ENCODE results near the gene CD14.

The CD14 gene

GRCh38 chr5:140664359-140665119, 31.6 kb upstream of the CD14 start, which contains the start of gene WDR55 (continued):
- peak; percentile 89 for TF ChIP-seq KLF9 (tag by site-specific recombination; IDR thresholded peaks at IDR 0.05; ENCODE audit: low read depth)
- TF ChIP-seq ZNF302 (tag by site-specific recombination; IDR thresholded peaks at IDR 0.05; ENCODE audit: low read depth): no peak
- no peak; the same call in 1 of the 2 replicates for TF ChIP-seq ZNF324 (tag by site-specific recombination; IDR thresholded peaks at IDR 0.05)
- TF ChIP-seq ZNF704 (tag by site-specific recombination; IDR thresholded peaks at IDR 0.05): no peak
- no peak for TF ChIP-seq ZNF530 (tag by site-specific recombination; IDR thresholded peaks at IDR 0.05; ENCODE audit: low read depth)
- TF ChIP-seq PRDM6 (tag by site-specific recombination; IDR thresholded peaks at IDR 0.05): no peak
- no peak for TF ChIP-seq ZBTB7A (tag by site-specific recombination; IDR thresholded peaks at IDR 0.05; ENCODE audit: low read depth)
- TF ChIP-seq ZNF24 (tag by site-specific recombination; IDR thresholded peaks at IDR 0.05): peak; percentile 77
- TF ChIP-seq ZNF433 (tag by site-specific recombination; IDR thresholded peaks at IDR 0.05; ENCODE audit: low read depth): no peak
- 0 out of 2 replicates have a peak, but pooled peaks have one; percentile 9 for TF ChIP-seq ZBTB44 (tag by site-specific recombination; IDR thresholded peaks at IDR 0.05)
- TF ChIP-seq TRIM28 (IDR thresholded peaks at IDR 0.05; ENCODE audit: borderline replicate concordance, low read length): peak; percentile 83
- TF ChIP-seq HOXC10 (CRISPR knock-in tag; IDR thresholded peaks at IDR 0.05): 0 out of 2 replicates have a peak, but pooled peaks have one; percentile 53
- TF ChIP-seq ZNF610 (tag by site-specific recombination; IDR thresholded peaks at IDR 0.05; ENCODE audit: borderline replicate concordance): peak; percentile 46
- no peak for TF ChIP-seq ZNF239 (tag by site-specific recombination; IDR thresholded peaks at IDR 0.05)
- TF ChIP-seq ZNF292 (tag by site-specific recombination; IDR thresholded peaks at IDR 0.05; ENCODE audit: borderline replicate concordance, low read depth): no peak
- 0 out of 2 replicates have a peak, but pooled peaks have one; percentile 17 for TF ChIP-seq REST (tag by site-specific recombination; IDR thresholded peaks at IDR 0.05)
- peak; percentile 95 for TF ChIP-seq ZNF501 (tag by site-specific recombination; IDR thresholded peaks at IDR 0.05)
- peak; percentile 47; the same call in 1 of the 2 replicates for TF ChIP-seq ZFP69B (tag by site-specific recombination; IDR thresholded peaks at IDR 0.05)
- peak; percentile 69; the same call in 1 of the 2 replicates for TF ChIP-seq ELK4 (IDR thresholded peaks at IDR 0.05; ENCODE audit: borderline replicate concordance, low read depth, low read length)
- 0 out of 2 replicates have a peak, but pooled peaks have one; percentile 11 for TF ChIP-seq GFI1B (tag by site-specific recombination; IDR thresholded peaks at IDR 0.05)
- TF ChIP-seq ZNF362 (tag by site-specific recombination; IDR thresholded peaks at IDR 0.05): no peak
- no peak for TF ChIP-seq ZNF350 (tag by site-specific recombination; IDR thresholded peaks at IDR 0.05)
- TF ChIP-seq SP3 (tag by site-specific recombination; IDR thresholded peaks at IDR 0.05): peak; percentile 91
- TF ChIP-seq SP2 (tag by site-specific recombination; IDR thresholded peaks at IDR 0.05): peak; percentile 97
- no peak for TF ChIP-seq ZNF114 (tag by site-specific recombination; IDR thresholded peaks at IDR 0.05)
- TF ChIP-seq ZSCAN18 (tag by site-specific recombination; IDR thresholded peaks at IDR 0.05): no peak
- no peak; the same call in 1 of the 2 replicates for TF ChIP-seq ZBTB1 (tag by site-specific recombination; IDR thresholded peaks at IDR 0.05)
- TF ChIP-seq ZFHX2 (tag by site-specific recombination; conservative IDR thresholded peaks at IDR 0.05): peak; percentile 85

Data from HEK293 (cell line).